Stimulated activated CD8-positive, alpha-beta memory T cell treated with anti-CD3 and anti-CD28 coated beads, Interleukin-12 subunit alpha, Interleukin-12 subunit beta, amount 100 ng/mL, for 24 hours (primary cell): Measurements from ENCODE around the gene MYOF.
"Not testable (repeated sequence)": the region's sequence is repeated elsewhere in the genome, so short reads cannot be mapped to it uniquely, and the experiment has no call there.

Source experiments
- DNase-seq: peaks from one replicate; pipeline ENCODE4 v3.0.0-alpha.2; 2020; ENCODE audit errors: extremely low read depth

The MYOF gene

DNA sequence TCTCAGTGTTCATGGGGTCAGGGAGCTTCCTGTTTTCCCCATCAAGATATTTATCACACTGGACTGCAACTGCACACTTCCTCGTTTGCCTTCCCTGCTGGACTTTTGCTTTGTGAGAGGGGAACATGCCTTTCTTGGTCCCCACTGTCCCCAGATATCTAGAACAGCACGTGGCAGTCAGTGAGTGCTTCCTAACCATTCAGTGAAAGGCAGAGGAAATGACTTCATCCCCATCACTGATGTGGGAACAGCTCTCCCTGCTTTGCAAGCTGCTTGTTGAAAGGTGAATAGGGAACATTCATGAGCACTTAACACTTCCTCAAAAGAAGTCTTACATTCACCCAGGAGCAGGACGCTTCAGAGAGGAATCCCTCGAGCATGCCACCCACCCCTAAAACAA, 135.4 kb downstream of the MYOF start:
- no peak for DNase-seq

DNA sequence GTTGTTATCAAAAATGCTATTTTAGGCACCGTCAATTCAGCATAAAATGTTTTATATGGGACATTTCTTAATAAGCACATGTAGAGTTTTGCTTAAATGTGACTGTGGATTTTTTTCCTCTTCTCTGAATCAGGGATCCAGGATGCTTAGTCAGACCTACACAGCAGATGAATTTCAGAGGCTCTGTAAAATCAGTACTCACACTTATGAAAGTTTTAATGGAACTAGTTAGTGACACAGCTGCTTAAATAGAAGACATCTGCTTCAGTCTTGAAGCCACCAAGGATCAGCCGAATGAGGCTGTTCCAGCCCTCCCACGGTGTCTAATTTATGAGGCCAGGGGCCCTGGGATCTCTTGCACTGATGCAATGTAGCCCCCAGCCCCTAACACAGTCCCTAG, 136.0 kb downstream of the MYOF start:
- no peak for DNase-seq

DNA sequence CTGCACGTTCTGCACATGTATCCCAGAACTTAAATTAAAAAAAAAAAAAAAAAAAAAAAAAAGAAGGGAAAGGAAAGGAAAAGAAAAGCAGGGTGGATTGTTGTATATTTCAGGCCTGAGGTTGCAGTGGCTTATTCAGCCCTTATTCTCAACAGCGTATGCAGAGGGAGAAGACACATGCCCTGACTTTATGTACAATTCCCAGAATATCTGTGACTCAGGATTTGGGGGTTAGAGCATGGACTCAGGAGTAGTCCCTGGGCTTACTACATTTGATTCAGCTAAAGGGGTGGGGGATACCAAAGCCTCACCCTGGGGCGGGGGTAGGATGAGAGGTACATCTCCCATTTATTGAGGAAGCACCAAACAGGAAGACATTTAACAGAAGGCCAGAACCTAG, 137.4 kb downstream of the MYOF start:
- DNase-seq, result no peak

DNA sequence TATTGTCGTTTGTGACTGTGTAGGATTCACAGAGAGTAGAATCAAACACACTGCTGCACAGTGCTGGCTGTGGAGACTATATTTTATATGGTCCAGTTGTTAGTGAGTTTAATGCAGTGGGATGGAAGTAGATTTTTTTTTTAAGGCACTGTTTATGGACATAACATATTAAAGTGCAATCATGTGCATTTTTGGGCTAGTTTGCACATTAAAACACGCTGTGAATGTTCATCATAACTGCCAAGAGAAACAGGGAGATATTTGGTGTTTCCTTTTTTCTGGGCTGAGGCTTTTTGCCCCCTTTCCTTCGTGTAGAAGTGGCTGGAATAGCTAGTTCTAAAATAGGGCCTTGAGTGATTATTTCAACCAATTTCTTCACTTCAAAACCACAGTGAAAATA, 139.2 kb downstream of the MYOF start:
- DNase-seq, result no peak

DNA sequence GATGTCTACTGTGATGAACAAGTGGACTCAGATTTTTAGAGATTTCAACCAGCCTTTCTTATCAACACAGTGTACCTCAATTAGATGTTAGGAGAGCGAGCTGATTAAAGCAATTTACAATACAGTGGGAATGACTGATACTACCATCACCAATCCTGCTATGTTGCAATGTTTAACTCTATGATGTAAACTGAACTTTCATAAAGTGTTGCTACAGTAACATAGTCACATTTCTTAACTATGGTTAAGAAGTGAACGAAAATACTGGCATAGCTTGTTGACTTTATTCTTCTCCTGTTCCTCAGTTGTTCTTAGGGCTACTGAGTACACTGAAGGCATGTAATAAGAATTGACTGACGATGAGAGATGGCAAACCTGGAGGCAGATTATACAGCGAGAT, 139.8 kb downstream of the MYOF start:
- no peak for DNase-seq

DNA sequence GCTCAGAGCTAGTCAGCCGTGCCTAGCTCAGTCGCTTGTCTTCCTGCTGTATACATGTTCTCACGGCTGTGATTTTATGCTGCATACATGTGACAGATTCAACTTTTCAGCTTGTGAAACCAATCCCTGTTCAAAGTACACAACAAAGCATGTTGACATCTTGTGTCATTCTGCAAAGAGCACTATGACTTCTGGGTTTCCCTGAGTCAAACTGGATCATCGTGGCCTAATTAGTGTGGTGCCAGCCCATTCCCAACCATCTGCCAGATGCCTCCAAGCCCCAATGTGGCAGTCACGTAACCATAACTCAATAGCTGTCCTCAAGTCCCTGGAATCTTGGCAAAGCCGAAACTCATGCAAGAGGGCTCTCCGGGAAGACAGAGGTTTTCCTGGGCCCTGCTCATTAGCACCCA, 144.8 kb downstream of the MYOF start:
- DNase-seq, result no peak

DNA sequence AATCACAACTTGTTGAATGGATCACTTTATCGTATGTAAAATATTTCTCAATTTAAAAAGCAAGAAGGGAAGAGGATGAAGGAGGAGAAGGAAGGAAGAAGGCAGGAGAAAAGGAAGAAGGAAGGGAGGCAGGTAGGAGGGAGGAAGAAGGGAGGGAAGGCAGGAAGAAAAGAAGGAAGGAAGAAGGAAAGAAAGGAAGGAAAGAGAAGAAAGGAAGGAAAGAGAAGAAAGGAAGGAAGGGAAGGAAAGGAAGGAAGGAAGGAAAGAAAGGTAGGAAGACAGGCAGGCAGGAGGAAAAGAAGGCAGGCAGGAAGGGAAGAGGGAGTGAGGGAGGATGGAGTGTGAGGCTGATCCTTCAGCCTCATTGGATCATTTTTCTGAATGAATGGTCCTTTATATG, 145.5 kb downstream of the MYOF start:
- no peak for DNase-seq

DNA sequence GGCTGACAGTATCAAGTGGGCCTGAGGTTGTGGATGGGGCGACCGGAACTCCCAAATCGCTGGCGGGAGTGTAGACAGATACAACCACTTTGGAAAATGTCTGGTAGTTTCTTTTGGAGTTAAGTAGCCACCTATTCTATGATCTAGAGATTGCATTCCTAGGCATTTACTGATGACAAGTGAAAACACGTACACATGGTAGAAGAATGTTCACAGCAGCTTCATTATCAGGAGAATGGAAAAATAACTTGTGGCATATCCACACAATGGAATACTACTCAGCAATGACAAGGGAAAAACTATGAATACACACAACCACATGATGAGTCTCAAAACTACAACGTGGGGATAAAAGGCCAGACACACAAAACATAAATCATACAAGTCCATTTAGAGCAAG, 146.0 kb downstream of the MYOF start:
- no peak for DNase-seq

DNA sequence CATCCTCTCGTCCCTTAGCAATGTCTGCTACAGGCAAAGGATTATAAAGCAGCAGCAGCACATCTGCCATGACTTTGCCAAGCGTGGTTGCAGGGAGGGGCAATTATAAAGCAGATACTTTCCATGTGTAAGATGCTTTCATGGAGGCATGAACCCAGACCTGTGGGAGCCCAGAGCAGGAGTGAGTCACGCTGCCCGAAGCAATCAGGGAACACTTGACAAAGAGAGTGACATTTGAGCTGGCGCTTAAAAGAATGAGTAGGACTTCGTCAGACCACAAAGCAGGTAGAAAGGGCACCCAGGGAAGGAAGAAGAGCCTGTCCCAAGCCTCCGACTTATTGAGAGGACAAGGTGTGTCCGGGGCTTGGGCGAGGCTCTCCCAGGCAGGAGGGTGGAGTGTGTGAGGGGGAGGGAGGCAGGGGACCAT, 147.2 kb downstream of the MYOF start:
- no peak for DNase-seq

DNA sequence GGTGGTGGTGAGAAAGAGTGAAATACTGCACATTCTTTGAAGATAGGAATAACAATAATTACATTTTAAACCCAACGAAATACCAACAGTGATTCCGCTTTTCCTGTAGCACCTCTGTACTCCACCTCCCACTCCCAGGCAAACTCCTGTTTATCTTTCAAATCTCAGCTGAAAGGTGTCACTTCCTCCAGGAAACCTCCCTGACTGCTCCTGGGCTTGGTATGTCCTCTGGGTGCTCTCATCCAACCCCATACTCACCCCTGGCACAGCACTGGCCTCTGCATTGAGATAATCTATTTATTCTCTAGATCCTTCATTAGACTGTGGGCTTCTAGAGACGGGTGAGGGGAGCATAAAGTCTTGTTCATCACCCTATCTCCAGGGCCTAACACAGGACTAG, 148.0 kb downstream of the MYOF start:
- no peak for DNase-seq

DNA sequence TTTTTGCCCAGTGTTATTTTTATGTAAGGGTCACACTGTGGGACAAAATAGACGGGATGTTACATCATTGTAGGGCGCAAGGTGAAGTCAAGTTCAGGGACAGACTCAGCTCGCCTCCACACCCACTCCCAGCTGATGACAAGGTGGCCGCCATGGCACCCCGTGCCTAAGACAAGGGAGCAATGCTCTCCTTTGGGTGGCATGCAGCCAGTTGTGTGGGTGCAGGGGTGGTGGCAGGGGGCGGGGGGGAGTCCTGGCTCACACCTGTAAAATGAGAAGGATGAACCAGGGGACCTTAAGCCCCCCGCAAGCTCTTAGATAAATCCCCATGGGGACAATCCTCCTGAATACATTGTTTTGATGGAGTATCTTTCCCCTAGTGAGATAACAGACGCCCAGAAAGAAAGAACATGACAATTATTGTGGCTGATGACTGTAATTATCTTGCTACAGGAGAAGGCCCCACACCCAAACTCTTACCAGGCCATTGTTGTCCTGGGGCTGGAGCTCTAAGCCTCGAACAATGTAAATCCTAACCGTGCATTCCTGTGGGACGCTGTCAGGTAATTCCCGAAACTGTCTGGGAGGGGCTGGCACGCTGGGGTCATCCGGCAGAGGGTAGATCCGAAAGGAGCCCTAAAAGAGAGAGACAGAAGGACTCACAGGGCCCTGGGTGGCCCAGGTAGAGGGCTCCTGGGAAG, 148.7 kb downstream of the MYOF start:
- no peak for DNase-seq

DNA sequence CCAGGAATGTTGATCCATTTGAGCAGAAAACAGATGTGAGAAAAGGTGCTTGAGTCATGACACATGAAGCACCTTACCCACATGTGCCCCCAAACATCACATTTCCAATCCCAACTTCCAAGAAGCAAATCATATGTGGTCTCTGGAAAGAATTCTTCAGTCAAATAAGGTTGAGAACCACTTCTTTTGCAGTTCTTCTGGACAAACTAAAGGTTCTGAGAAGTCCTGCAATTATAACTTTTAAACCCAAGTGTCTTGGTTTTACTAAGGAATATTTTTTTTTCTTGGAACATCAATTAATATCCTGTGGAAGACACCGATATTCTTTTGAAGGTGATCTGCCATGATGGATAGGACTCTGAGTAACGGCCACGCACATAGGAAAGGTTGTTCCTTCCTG, 151.3 kb downstream of the MYOF start:
- no peak for DNase-seq

DNA sequence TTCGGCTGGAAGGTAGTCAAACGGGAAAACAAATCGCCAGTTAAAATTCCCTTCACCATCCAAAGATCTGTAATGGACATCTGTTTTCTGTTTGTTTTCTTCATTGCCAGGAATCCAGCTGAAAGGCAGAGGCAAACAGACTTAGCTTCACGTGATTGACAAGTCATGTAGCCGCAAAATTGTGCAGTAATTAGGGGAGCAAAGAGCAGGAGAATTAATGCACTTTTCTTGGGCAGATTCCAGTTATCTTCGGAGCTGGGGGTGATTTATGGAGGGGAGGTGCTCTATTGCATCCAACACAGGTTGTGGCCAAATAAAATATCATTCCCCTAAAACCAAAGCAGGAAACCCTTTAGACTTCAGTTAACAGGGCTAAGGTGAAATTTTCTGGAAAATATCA, 162.2 kb downstream of the MYOF start:
- DNase-seq, result no peak

DNA sequence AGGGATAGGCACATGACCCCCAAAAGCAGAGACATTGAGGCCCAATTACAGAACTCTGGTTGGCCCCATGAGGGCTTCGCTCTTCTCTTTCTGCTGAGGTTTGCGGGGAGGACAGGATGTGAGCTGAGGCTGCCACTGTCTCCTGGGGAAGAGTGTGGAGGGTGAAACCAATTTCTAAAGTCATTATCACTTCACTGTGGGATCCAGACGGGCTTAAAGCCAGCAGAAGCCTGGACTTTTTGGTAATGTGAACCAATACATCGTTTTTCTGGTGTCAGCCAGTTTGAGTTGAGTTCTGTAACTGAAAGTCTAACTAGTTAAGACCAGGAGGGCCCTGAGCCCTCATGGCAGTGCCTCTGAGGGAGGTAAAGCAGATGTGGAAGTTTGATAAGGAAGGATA, 163.0 kb downstream of the MYOF start:
- no peak for DNase-seq

DNA sequence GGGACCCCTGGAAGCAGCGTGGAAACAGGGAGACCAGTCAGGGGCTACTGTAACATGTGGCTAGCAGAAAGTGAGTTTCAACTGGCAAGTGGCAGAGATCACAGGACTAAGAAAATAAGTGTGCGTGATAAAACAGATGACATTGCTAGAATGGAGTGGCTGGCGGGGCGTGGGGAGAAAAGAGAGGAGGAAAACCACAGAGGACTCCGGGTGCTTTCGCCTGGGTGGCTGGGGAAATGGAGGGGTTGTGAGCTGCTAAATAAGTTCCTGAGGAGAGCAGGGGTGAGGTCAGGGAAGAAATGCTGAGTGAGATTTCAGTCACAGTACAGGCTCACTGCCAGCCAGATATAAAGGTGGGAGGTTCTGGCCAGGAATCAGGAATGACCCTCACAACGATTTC, 166.9 kb downstream of the MYOF start:
- DNase-seq, result no peak

DNA sequence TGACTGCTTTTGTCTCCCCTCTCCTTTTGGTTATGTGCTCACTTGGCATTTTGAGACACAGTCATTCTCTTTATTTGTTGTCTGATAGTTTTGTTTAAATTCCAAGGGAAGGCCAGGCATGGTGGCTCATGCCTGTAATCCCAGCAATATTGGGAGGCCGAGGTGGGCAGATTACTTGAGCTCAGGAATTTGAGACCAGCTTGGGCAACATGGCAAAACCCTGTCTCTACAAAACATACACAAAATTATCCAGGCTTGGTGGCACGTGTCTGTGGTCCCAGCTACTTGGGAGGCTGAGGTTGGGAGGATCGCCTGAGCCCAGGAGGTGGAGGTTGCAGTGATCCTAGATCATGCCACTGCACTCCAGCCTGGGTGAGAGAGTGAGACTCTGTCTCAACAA, 167.5 kb downstream of the MYOF start:
- not testable (repeated sequence) for DNase-seq

DNA sequence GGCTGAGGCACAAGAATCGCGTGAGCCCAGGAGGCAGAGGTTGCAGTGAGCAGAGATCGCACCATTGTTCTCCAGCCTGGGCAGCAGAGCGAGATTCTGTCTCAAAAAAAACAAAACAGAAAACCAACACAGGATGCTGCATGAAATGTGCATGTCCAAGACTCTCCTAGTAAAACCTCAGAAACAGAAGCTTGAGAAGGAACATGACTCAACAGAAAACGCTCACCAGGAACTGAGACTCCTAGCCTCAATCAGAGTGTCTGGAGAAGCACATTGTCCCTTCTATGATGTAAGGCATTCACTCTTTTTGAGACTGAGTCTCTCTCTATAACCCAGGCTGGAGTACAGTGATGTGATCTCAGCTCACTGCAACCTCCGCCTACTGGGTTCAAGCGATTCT, 168.3 kb downstream of the MYOF start:
- DNase-seq, result no peak

DNA sequence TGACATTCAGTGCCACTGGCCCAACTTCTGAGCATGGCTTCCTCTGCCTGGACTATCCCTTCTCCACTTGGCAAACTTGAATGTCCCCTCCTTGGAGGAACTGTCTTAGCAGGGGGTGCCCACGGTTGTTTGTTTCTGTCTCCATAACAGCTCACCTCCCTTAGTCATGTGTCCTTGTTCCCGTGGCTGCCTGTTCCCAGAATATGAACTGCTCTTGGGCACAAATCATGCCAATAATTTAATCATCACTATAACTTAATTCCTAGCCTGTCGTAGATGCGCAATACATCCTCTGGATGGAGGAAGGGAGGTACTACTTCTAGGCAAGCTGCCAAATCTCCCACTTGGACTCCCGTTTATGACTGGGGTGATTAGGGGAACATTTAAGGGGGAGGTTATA, 173.1 kb downstream of the MYOF start:
- no peak for DNase-seq

DNA sequence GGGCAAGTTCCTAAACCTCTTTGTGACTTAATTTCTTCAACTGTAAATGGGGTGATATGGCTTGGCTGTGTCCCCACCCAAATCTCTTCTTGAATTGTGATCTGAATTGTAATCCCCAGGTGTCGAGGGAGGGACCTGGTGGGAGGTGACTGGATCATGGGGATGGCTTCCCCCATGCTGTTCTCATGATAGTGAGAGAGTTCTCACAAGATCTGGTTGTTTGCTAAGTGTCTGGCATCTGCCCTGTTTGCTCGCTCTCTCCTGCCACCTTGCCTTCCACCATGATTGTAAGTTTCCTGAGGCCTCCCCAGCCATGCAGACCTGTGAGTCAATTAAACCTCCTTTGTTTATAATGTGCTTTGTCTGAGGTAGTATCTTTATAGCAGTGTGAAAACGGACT, 177.0 kb downstream of the MYOF start:
- no peak for DNase-seq

DNA sequence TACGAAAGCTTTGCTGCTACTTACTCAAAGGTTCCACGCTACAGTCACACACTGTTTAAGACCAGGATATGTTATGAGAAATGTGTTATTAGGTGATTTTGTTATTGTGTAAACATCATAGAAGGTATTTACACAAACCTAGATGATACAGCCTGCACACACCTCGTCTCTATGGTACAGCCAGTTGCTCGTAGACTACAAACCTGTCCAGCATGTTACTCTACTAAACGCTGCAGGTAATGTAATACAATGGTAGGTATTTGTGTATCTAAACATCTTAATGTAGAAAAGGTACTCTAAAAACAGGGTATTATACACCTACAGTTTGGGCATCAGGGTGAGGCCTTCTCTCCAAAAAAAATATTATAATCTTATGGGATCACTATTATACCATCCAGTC, 181.2 kb downstream of the MYOF start:
- DNase-seq, result no peak

DNA sequence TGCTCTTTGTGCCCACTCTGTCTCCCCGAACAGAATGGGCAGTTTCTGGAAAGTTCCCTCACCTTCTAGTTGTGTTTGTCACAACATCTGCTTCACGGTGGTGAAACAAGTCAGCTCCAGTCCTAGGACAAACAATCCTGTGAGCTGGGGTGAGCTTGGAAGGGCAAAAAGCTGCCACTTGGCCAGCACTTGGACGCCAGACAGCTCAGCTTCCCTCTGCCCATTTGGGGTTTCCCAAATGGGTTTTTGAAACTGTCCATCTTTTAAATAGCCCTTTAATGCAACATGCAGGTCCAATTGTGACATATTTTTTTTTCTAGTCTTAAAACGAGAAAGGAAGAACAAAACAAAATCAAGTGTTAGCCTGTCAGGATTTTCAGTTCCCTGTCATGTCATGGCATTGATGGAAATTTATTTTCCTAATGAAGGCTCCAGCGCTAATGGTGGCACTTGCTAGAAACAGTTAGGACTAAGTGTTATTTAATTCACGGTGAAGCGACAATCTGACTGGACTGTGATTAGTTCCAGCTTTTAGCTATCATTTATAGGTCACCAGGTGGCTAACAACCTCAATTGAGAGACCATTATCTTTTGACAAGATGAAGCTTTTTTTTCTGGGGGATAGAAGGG, 181.7 kb downstream of the MYOF start:
- DNase-seq, result no peak

DNA sequence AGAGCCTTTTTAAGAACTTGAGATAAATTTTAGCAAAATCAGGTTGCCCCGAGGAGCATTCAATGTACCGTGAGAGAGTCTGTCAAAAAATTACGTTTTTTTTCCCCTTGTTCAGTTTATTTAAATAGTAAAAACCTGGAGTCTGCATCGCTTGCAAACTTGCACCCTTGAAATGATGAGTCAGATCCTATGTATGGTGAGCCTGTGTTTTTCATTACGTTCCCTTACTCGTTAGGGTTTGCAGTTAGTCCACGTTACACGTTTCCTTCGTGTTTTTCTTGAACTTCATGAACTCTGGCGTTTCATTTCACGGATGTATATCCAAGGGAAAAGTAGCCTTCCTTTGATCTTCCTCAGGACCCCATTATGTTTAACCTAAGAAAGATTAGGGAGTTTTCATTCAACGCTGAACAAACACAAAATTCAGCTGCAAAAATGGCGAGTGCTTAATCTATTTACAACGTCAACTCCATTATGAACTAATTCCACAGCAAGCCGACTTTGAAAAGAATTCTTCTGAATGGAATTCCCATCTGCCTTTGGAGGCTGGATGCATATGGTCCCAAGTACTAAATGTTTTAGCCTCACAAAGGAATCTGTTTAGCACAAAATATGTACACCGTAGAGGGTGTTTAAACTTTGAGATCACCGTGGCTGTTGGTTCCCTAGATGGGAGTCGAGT, 182.4 kb downstream of the MYOF start:
- no peak for DNase-seq

DNA sequence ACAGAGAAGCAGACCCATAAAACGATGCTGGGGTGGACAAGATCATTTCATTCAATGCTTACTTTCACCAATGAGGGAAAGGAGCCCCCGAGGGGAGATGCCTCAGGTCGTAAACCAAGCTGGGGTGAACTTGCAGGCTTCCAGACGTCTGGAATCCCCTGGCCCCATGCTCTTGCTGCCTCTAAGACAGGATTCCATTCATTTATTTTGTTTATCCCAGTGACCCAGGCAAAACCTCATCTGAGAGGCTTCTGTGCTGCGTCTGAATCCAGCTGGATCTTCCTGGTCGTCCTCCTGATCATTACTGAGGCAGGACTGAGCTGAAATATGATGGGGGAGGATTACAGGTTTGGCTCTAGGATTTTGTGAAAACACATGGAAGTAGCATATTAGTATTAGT, 182.9 kb downstream of the MYOF start:
- DNase-seq, result no peak
